Measurements from ENCODE around the gene OGFOD3. TPM values are rescaled to one million over a fixed set of nuclear protein-coding genes. Genes with fewer than 3 reads are reported as not detected.

The OGFOD3 gene
- total and polyA plus RNA-seq, 9 of the 15 experiments (the other 6 are each of a cell fraction or from before 2014, with no cell fraction given), result 0.69 to 44.7 (median 18.9) TPM

DNA sequence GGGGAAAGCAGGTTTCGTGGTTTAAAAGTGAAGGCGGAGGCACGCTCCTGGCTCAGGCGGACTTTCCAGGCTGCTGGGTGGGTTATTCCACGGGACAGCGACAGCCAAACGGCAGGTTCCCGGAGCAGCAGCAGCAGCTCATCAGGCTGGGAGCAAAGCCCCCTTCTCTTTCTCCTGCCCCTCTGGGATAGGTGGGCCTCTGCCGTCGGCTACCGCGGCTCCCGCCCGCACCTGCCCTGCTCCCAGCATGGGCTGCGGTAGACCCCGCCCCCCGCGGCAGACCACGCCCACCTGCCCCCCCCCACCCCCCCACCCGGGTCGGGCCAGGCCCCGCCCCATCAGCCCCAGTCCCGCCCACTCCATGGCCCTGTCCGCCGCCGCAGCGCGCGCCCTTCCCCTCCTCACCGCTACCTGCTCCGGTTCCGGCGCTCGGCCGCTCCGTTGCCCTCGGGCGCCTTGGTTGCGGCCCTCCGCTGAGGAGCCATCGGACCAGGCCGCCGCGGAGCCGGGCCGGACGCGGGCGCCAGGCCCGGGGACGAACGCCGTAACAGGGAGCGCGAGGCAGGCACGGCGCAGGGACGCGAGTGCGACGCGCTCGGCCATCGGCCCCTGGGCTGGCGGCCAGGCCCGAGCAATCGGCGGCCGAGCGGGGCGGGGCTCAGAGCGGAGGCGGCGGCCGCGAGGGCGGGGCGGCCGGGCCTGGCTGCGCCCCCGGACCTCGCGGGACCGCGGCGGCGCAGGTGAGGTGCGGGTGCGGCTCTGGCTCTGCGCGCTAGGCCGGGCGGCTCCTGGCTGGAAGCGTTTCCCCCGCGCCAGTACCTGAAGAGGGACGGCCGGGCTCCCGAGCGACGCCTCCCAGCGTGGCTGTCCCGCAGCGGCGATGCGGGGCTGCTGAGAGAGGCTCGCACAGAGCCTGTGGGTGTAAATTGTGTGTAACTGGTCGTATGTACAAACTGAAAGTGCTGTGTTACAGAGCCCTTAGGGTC, at the start of gene OGFOD3, which contains the start of gene HEXD (continued):
- TF ChIP-seq CHD1 (IDR thresholded peaks at IDR 0.05; ENCODE audit: low read length) (peak; percentile 59), ZC3H4 (CRISPR knock-in tag; IDR thresholded peaks at IDR 0.05; ENCODE audit: borderline replicate concordance) (no peak), MYC (IDR thresholded peaks at IDR 0.05; ENCODE audit: low read depth, low read length) (peak; percentile 95), MYC (CRISPR knock-in tag; IDR thresholded peaks at IDR 0.05; ENCODE audit: borderline replicate concordance, low read depth) (no peak), HDAC2 (IDR thresholded peaks at IDR 0.05) (no peak), IRF1 (CRISPR knock-in tag; IDR thresholded peaks at IDR 0.05; ENCODE audit: borderline replicate concordance) (no peak), CTBP1 (IDR thresholded peaks at IDR 0.05; ENCODE audit: borderline replicate concordance) (peak; percentile 96), DMBX1 (CRISPR knock-in tag; IDR thresholded peaks at IDR 0.05; ENCODE audit: borderline replicate concordance) (0 out of 2 replicates have a peak, but pooled peaks have one; percentile 20), PML (IDR thresholded peaks at IDR 0.05; ENCODE audit: low read length) (peak; percentile 61; the same call in 1 of the 2 replicates), KLF16 (IDR thresholded peaks at IDR 0.05) (no peak)
